DMS 273 (cell line): ENCODE results near the gene BPIFA3.

Experiments used
- DNase-seq: peaks from one replicate; lab custom pipeline; 2025; ENCODE audit not compliant: unreplicated experiment; lab: John Stamatoyannopoulos, UW

The BPIFA3 gene

GRCh38 chr20:33211817-33212424 is 5.2 kb upstream of the BPIFA3 start:
- DNase-seq = peak; percentile 83

GRCh38 chr20:33224399-33224798 is 7.2 kb downstream of the BPIFA3 start:
- DNase-seq = no peak

- no peak for DNase-seq
Measured at GRCh38 chr20:33229843-33230242, 12.7 kb downstream of the BPIFA3 start.

- DNase-seq = no peak
Measured at GRCh38 chr20:33231237-33231636, 14.1 kb downstream of the BPIFA3 start.

- DNase-seq = peak; percentile 37
Measured at GRCh38 chr20:33232486-33233072, 15.4 kb downstream of the BPIFA3 start.

GRCh38 chr20:33233129-33233774 is 16.1 kb downstream of the BPIFA3 start:
- peak; percentile 77 for DNase-seq

- DNase-seq = no peak
Measured at GRCh38 chr20:33234050-33234449, 16.9 kb downstream of the BPIFA3 start.

GRCh38 chr20:33235696-33236095 is 18.5 kb downstream of the BPIFA3 start, which contains the start of gene BPIFA1:
TSS of gene BPIFA1 (plus strand) at chr20:33235996. CDS start at chr20:33237712, 1,716 bp downstream.
- no peak for DNase-seq

- DNase-seq = no peak
Measured at GRCh38 chr20:33236351-33236750, 19.2 kb downstream of the BPIFA3 start.

GRCh38 chr20:33237989-33238388 is 20.8 kb downstream of the BPIFA3 start:
- no peak for DNase-seq

- no peak for DNase-seq
Measured at GRCh38 chr20:33239418-33239817, 22.3 kb downstream of the BPIFA3 start.

- DNase-seq = no peak
Measured at GRCh38 chr20:33239979-33240736, 23.0 kb downstream of the BPIFA3 start.

- DNase-seq = no peak
Measured at GRCh38 chr20:33240923-33241322, 23.8 kb downstream of the BPIFA3 start.

- DNase-seq = no peak
Measured at GRCh38 chr20:33242319-33243100, 25.4 kb downstream of the BPIFA3 start.

- no peak for DNase-seq
Measured at GRCh38 chr20:33246077-33246476, 28.9 kb downstream of the BPIFA3 start.

GRCh38 chr20:33249456-33249855 is 32.3 kb downstream of the BPIFA3 start:
- peak; percentile 97 for DNase-seq

GRCh38 chr20:33250666-33251065 is 33.5 kb downstream of the BPIFA3 start:
- peak; percentile 97 for DNase-seq

GRCh38 chr20:33251496-33251895 is 34.3 kb downstream of the BPIFA3 start:
- DNase-seq = peak; percentile 88

GRCh38 chr20:33252460-33252859 is 35.3 kb downstream of the BPIFA3 start:
- no peak for DNase-seq

- no peak for DNase-seq
Measured at GRCh38 chr20:33255005-33255404, 37.9 kb downstream of the BPIFA3 start.

GRCh38 chr20:33257237-33257636 is 40.1 kb downstream of the BPIFA3 start:
- DNase-seq = no peak
